ENCODE results near the gene PSMB5. TPM values are rescaled to one million over a fixed set of nuclear protein-coding genes. Genes with fewer than 3 reads are reported as not detected.

PSMB5 gene
- total and polyA plus RNA-seq, 2 of the 13 experiments (the other 11 are each of a cell fraction or from before 2014, with no cell fraction given) = 705 to 871 TPM

DNA sequence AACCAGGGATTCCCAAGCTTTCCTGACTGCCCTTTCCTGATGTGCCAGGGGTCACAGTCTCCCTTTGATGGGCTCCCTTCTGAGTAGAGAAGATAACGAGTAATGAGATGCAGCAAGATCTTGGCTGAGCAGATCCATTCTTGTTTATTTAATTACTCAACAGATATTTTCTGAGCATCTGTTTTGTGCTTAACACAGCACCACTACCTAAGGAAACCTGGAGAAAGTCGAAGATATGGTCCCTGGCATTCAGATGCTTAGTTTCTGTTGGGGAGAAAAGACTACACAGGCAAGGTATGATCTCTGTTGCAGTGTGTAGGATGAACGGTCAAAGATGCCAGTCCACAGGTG lies 56.2 kb downstream of the PSMB5 start (continued):
- TF ChIP-seq, protein P1, sequence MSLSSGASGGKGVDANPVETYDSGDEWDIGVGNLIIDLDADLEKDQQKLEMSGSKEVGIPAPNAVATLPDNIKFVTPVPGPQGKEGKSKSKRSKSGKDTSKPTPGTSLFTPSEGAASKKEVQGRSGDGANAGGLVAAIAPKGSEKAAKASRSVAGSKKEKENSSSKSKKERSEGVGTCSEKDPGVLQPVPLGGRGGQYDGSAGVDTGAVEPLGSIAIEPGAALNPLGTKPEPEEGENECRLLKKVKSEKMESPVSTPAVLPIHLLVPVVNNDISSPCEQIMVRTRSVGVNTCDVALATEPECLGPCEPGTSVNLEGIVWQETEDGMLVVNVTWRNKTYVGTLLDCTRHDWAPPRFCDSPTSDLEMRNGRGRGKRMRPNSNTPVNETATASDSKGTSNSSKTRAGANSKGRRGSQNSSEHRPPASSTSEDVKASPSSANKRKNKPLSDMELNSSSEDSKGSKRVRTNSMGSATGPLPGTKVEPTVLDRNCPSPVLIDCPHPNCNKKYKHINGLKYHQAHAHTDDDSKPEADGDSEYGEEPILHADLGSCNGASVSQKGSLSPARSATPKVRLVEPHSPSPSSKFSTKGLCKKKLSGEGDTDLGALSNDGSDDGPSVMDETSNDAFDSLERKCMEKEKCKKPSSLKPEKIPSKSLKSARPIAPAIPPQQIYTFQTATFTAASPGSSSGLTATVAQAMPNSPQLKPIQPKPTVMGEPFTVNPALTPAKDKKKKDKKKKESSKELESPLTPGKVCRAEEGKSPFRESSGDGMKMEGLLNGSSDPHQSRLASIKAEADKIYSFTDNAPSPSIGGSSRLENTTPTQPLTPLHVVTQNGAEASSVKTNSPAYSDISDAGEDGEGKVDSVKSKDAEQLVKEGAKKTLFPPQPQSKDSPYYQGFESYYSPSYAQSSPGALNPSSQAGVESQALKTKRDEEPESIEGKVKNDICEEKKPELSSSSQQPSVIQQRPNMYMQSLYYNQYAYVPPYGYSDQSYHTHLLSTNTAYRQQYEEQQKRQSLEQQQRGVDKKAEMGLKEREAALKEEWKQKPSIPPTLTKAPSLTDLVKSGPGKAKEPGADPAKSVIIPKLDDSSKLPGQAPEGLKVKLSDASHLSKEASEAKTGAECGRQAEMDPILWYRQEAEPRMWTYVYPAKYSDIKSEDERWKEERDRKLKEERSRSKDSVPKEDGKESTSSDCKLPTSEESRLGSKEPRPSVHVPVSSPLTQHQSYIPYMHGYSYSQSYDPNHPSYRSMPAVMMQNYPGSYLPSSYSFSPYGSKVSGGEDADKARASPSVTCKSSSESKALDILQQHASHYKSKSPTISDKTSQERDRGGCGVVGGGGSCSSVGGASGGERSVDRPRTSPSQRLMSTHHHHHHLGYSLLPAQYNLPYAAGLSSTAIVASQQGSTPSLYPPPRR (CRISPR knock-in tag; IDR thresholded peaks at IDR 0.05; ENCODE audit: borderline replicate concordance) = no peak
- TF ChIP-seq, protein P2, sequence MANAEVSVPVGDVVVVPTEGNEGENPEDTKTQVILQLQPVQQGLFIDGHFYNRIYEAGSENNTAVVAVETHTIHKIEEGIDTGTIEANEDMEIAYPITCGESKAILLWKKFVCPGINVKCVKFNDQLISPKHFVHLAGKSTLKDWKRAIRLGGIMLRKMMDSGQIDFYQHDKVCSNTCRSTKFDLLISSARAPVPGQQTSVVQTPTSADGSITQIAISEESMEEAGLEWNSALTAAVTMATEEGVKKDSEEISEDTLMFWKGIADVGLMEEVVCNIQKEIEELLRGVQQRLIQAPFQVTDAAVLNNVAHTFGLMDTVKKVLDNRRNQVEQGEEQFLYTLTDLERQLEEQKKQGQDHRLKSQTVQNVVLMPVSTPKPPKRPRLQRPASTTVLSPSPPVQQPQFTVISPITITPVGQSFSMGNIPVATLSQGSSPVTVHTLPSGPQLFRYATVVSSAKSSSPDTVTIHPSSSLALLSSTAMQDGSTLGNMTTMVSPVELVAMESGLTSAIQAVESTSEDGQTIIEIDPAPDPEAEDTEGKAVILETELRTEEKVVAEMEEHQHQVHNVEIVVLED (CRISPR knock-in tag; IDR thresholded peaks at IDR 0.05; ENCODE audit: borderline replicate concordance) = 0 out of 2 replicates have a peak, but pooled peaks have one; percentile 5
- TF ChIP-seq ZNF543 (CRISPR knock-in tag; IDR thresholded peaks at IDR 0.05) (no peak; the same call in 1 of the 2 replicates), ZNF652 (CRISPR knock-in tag; IDR thresholded peaks at IDR 0.05; ENCODE audit: borderline replicate concordance, low read depth) (no peak), MIER3 (CRISPR knock-in tag; IDR thresholded peaks at IDR 0.05; ENCODE audit: borderline replicate concordance) (no peak), MXD4 (CRISPR knock-in tag; IDR thresholded peaks at IDR 0.05) (0 out of 2 replicates have a peak, but pooled peaks have one; percentile 2), PAF1 (CRISPR knock-in tag; IDR thresholded peaks at IDR 0.05) (0 out of 2 replicates have a peak, but pooled peaks have one; percentile 23), ZBTB21 (CRISPR knock-in tag; IDR thresholded peaks at IDR 0.05) (0 out of 2 replicates have a peak, but pooled peaks have one; percentile 17), ELF3 (CRISPR knock-in tag; IDR thresholded peaks at IDR 0.05) (no peak), ZNF562 (CRISPR knock-in tag; IDR thresholded peaks at IDR 0.05; ENCODE audit: borderline replicate concordance) (no peak)
- TF ChIP-seq, protein P3, sequence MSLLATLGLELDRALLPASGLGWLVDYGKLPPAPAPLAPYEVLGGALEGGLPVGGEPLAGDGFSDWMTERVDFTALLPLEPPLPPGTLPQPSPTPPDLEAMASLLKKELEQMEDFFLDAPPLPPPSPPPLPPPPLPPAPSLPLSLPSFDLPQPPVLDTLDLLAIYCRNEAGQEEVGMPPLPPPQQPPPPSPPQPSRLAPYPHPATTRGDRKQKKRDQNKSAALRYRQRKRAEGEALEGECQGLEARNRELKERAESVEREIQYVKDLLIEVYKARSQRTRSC (CRISPR knock-in tag; IDR thresholded peaks at IDR 0.05; ENCODE audit: low read depth) = 0 out of 2 replicates have a peak, but pooled peaks have one; percentile 23
- TF ChIP-seq, protein P4, sequence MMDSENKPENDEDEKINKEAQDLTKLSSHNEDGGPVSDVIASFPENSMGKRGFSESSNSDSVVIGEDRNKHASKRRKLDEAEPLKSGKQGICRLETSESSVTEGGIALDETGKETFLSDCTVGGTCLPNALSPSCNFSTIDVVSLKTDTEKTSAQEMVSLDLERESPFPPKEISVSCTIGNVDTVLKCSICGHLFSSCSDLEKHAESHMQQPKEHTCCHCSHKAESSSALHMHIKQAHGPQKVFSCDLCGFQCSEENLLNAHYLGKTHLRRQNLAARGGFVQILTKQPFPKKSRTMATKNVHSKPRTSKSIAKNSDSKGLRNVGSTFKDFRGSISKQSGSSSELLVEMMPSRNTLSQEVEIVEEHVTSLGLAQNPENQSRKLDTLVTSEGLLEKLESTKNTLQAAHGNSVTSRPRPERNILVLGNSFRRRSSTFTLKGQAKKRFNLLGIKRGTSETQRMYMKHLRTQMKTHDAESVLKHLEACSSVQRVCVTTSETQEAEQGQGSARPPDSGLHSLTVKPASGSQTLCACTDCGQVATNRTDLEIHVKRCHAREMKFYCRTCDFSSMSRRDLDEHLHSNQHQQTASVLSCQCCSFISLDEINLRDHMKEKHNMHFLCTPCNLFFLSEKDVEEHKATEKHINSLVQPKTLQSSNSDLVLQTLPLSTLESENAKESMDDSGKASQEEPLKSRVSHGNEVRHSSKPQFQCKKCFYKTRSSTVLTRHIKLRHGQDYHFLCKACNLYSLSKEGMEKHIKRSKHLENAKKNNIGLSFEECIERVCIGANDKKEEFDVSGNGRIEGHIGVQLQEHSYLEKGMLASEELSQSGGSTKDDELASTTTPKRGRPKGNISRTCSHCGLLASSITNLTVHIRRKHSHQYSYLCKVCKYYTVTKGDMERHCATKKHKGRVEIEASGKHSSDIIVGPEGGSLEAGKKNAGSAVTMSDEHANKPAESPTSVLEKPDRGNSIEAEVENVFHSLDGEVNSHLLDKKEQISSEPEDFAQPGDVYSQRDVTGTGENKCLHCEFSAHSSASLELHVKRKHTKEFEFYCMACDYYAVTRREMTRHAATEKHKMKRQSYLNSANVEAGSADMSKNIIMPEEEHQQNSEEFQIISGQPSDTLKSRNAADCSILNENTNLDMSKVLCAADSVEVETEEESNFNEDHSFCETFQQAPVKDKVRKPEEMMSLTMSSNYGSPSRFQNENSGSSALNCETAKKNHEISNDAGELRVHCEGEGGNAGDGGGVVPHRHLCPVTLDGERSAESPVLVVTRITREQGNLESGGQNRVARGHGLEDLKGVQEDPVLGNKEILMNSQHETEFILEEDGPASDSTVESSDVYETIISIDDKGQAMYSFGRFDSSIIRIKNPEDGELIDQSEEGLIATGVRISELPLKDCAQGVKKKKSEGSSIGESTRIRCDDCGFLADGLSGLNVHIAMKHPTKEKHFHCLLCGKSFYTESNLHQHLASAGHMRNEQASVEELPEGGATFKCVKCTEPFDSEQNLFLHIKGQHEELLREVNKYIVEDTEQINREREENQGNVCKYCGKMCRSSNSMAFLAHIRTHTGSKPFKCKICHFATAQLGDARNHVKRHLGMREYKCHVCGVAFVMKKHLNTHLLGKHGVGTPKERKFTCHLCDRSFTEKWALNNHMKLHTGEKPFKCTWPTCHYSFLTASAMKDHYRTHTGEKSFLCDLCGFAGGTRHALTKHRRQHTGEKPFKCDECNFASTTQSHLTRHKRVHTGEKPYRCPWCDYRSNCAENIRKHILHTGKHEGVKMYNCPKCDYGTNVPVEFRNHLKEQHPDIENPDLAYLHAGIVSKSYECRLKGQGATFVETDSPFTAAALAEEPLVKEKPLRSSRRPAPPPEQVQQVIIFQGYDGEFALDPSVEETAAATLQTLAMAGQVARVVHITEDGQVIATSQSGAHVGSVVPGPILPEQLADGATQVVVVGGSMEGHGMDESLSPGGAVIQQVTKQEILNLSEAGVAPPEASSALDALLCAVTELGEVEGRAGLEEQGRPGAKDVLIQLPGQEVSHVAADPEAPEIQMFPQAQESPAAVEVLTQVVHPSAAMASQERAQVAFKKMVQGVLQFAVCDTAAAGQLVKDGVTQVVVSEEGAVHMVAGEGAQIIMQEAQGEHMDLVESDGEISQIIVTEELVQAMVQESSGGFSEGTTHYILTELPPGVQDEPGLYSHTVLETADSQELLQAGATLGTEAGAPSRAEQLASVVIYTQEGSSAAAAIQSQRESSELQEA (CRISPR knock-in tag; IDR thresholded peaks at IDR 0.05; ENCODE audit: not compliant biosample characterization) = peak; percentile 35
